H1 (cell line): ENCODE measurements around the gene NUDT7. TPM values are rescaled to one million over a fixed set of nuclear protein-coding genes. Genes with fewer than 3 reads are reported as not detected.

Source experiments
- CTCF ChIA-PET: fragments of 300-600 bp; sonication (Branson Sonifier 250); formaldehyde crosslinking; loops from one replicate; lab custom pipeline; 2021; ENCODE audit not compliant: partially characterized antibody; lab: Charles Lee
- POLR2A ChIA-PET: fragments of 300-600 bp; sonication (Branson Sonifier 250); formaldehyde crosslinking; loops from one replicate; lab custom pipeline; 2021; ENCODE audit warnings: inconsistent platforms; ENCODE audit not compliant: partially characterized antibody; lab: Charles Lee
- DNase-seq, 2 experiments: peaks; one replicate each; pipeline versions ENCODE4 v3.0.0 to v3.0.0-alpha.2; 2010 to 2022; ENCODE audit warnings: low spot score in 2 of 2, low read depth in 1 of 2, mixed read lengths in 1 of 2
- FAIRE-seq: peaks from 2 replicates; lab custom pipeline; 2011; peaks lifted over from hg19 to GRCh38; lab: Jason Lieb, UNC
- H2AFZ ChIP-seq: 2 replicates; pipeline ENCODE4 v1.8.1; 2012; ENCODE audit warnings: low read length, inconsistent platforms
- H2AK5ac ChIP-seq: 2 replicates; pipeline ENCODE4 v1.6.1; 2013; ENCODE audit warnings: low read depth, low read length
- H2BK120ac ChIP-seq: replicated peaks from 2 replicates; pipeline ENCODE3; 2013; ENCODE audit warnings: low read depth, low read length, inconsistent platforms
- H2BK12ac ChIP-seq: 2 replicates; pipeline ENCODE4 v1.6.1; 2013; ENCODE audit warnings: low read depth, low read length
- H2BK15ac ChIP-seq: 2 replicates; pipeline ENCODE4 v1.6.1; 2013; ENCODE audit warnings: low read length
- H2BK20ac ChIP-seq: 2 replicates; pipeline ENCODE4 v1.6.1; 2013; ENCODE audit warnings: low read length
- H2BK5ac ChIP-seq: 2 replicates; pipeline ENCODE4 v1.6.1; 2013; ENCODE audit warnings: low read depth, low read length
- H3K14ac ChIP-seq: 2 replicates; pipeline ENCODE4 v1.6.1; 2013; ENCODE audit warnings: inconsistent platforms; ENCODE audit not compliant: insufficient read length
- H3K18ac ChIP-seq: 2 replicates; pipeline ENCODE4 v1.6.1; 2013; ENCODE audit warnings: low read length; ENCODE audit errors: extremely low read depth
- H3K23ac ChIP-seq: 2 replicates; pipeline ENCODE4 v1.6.1; 2013; ENCODE audit warnings: inconsistent platforms; ENCODE audit not compliant: insufficient read length
- H3K23me2 ChIP-seq: 2 replicates; pipeline ENCODE4 v1.6.1; 2013; ENCODE audit warnings: low read depth, low read length
- H3K27ac ChIP-seq: 2 replicates; pipeline ENCODE4 v1.6.1; 2011; ENCODE audit warnings: low read depth, low read length, inconsistent platforms
- H3K27me3 ChIP-seq, 4 experiments: replicated peaks in 1 of 4; 1 replicate in 1 of 4; 2 replicates in 3 of 4; pipeline versions ENCODE4 v1.6.1 to v1.8.1; 2011 to 2013; ENCODE audit warnings: low read length in 3 of 4, mild to moderate bottlenecking in 3 of 4, inconsistent platforms in 2 of 4, mixed read lengths in 2 of 4, moderate library complexity in 1 of 4; ENCODE audit not compliant: control insufficient read depth in 3 of 4, insufficient read depth in 3 of 4; ENCODE audit errors: extremely low read depth in 1 of 4
- H3K36me3 ChIP-seq, 4 experiments: 2 replicates each; pipeline versions ENCODE4 v1.6.1 to v1.8.1; 2011 to 2013; ENCODE audit warnings: mild to moderate bottlenecking in 4 of 4, low read length in 3 of 4, moderate library complexity in 2 of 4, control low read depth in 1 of 4, inconsistent platforms in 1 of 4; ENCODE audit not compliant: insufficient read depth in 4 of 4, control insufficient read depth in 2 of 4
- H3K4ac ChIP-seq: replicated peaks from 2 replicates; pipeline ENCODE3; 2013; ENCODE audit warnings: low read length, low read depth, mixed read lengths, inconsistent platforms; ENCODE audit not compliant: insufficient read length
- H3K4me1 ChIP-seq, 4 experiments: replicated peaks in 1 of 4; 1 replicate in 1 of 4; 2 replicates in 3 of 4; pipeline versions ENCODE4 v1.6.1 to v1.8.1; 2011 to 2013; ENCODE audit warnings: low read length in 3 of 4, inconsistent platforms in 2 of 4, mixed read lengths in 1 of 4; ENCODE audit not compliant: insufficient read depth in 4 of 4, control insufficient read depth in 3 of 4
- H3K4me2 ChIP-seq, 2 experiments: 2 replicates each; pipeline versions ENCODE4 v1.6.1 to v1.8.1; 2011 to 2013; ENCODE audit warnings: low read depth in 2 of 2, low read length in 2 of 2, control low read depth in 1 of 2, inconsistent platforms in 1 of 2, mild to moderate bottlenecking in 1 of 2; ENCODE audit not compliant: insufficient read depth in 1 of 2
- H3K4me3 ChIP-seq, 4 experiments: fragments of 200-600, 300-600 bp in 1 of 4; sonication (generic), shearing (Covaris generic), sonication (Bioruptor Twin) in 1 of 4; 2 replicates each; pipeline versions ENCODE4 v1.5.1 to v1.8.1; 2011 to 2016; ENCODE audit warnings: low read length in 4 of 4, low read depth in 3 of 4, control low read depth in 2 of 4, inconsistent platforms in 2 of 4, mild to moderate bottlenecking in 2 of 4, mixed read lengths in 1 of 4, moderate library complexity in 1 of 4; ENCODE audit not compliant: insufficient read depth in 2 of 4; ENCODE audit errors: extremely low read depth in 1 of 4
- H3K56ac ChIP-seq: replicated peaks from 2 replicates; pipeline ENCODE3; 2013; ENCODE audit warnings: low read depth, mild to moderate bottlenecking, mixed read lengths, low read length, inconsistent platforms; ENCODE audit not compliant: insufficient read length
- H3K79me1 ChIP-seq: 2 replicates; pipeline ENCODE4 v1.6.1; 2013; ENCODE audit warnings: low read depth, low read length, control low read depth
- H3K79me2 ChIP-seq, 2 experiments: 2 replicates each; pipeline versions ENCODE4 v1.6.1 to v1.8.1; 2012 to 2013; ENCODE audit warnings: low read length in 2 of 2, mild to moderate bottlenecking in 2 of 2, inconsistent platforms in 1 of 2; ENCODE audit not compliant: insufficient read depth in 2 of 2, control insufficient read depth in 1 of 2
- H3K9ac ChIP-seq, 4 experiments: replicated peaks in 1 of 4; 1 replicate in 1 of 4; 2 replicates in 3 of 4; pipeline versions ENCODE4 v1.6.1 to v1.8.1; 2011 to 2013; ENCODE audit warnings: low read depth in 3 of 4, low read length in 3 of 4, control low read depth in 2 of 4, mild to moderate bottlenecking in 2 of 4, moderate library complexity in 2 of 4, inconsistent platforms in 1 of 4; ENCODE audit errors: extremely low read depth in 1 of 4
- H3K9me3 ChIP-seq, 2 experiments: 2 replicates each; pipeline versions ENCODE4 v1.6.1 to v1.8.1; 2012 to 2013; ENCODE audit warnings: mild to moderate bottlenecking in 2 of 2, moderate library complexity in 2 of 2, control low read depth in 1 of 2, inconsistent platforms in 1 of 2, low read depth in 1 of 2, low read length in 1 of 2, mixed read lengths in 1 of 2; ENCODE audit not compliant: insufficient read depth in 2 of 2
- H4K20me1 ChIP-seq, 2 experiments: replicated peaks in 1 of 2; 2 replicates each; pipeline versions ENCODE3 to v1.8.1; 2011 to 2013; ENCODE audit warnings: inconsistent platforms in 2 of 2, low read length in 2 of 2, mild to moderate bottlenecking in 1 of 2; ENCODE audit not compliant: insufficient read depth in 2 of 2, control insufficient read depth in 1 of 2
- H4K5ac ChIP-seq: 2 replicates; pipeline ENCODE4 v1.6.1; 2013; ENCODE audit warnings: low read length, low read depth, mixed read lengths, inconsistent platforms; ENCODE audit not compliant: insufficient read length
- H4K8ac ChIP-seq: 2 replicates; pipeline ENCODE4 v1.8.0; 2013; ENCODE audit warnings: mild to moderate bottlenecking, moderate library complexity, low read length, inconsistent platforms; ENCODE audit not compliant: insufficient read depth; ENCODE audit errors: extremely low read depth
- H4K91ac ChIP-seq: replicated peaks from 2 replicates; pipeline ENCODE3; 2013; ENCODE audit warnings: low read length, mixed read lengths, inconsistent platforms; ENCODE audit not compliant: insufficient read length
- BCL11A ChIP-seq, 2 experiments: IDR thresholded peaks; one replicate each; pipeline ENCODE4 v1.6.1; 2011; ENCODE audit warnings: low read depth in 2 of 2, low read length in 2 of 2, mild to moderate bottlenecking in 2 of 2
- CEBPB ChIP-seq: IDR thresholded peaks from 2 replicates; pipeline ENCODE4 v1.6.1; 2012; ENCODE audit warnings: low read depth, low read length
- CHD2 ChIP-seq: IDR thresholded peaks from 2 replicates; pipeline ENCODE4 v1.6.1; 2012; ENCODE audit warnings: low read length, improper control_type of control experiment
- CTCF ChIP-seq, 3 experiments: IDR thresholded peaks; 1 replicate in 2 of 3; 2 replicates in 1 of 3; pipeline versions ENCODE4 v1.5.1 to v1.6.1; 2011; ENCODE audit warnings: low read length in 3 of 3, mild to moderate bottlenecking in 3 of 3, inconsistent platforms in 2 of 3, low read depth in 1 of 3, moderate library complexity in 1 of 3; ENCODE audit not compliant: insufficient read depth in 1 of 3; ENCODE audit errors: control extremely low read depth in 1 of 3
- GABPA ChIP-seq: IDR thresholded peaks from 2 replicates; pipeline ENCODE4 v1.6.1; 2011; ENCODE audit warnings: mild to moderate bottlenecking, low read length, moderate library complexity, borderline replicate concordance; ENCODE audit not compliant: insufficient read depth
- MAFK ChIP-seq: IDR thresholded peaks from 2 replicates; pipeline ENCODE4 v1.6.1; 2012; ENCODE audit warnings: low read depth, mild to moderate bottlenecking, improper control_type of control experiment, low read length
- RAD21 ChIP-seq, 2 experiments: IDR thresholded peaks in 1 of 2; conservative IDR thresholded peaks in 1 of 2; 2 replicates each; pipeline ENCODE4 v1.6.1; 2011; ENCODE audit warnings: low read depth in 2 of 2, low read length in 2 of 2, improper control_type of control experiment in 1 of 2, inconsistent platforms in 1 of 2, mild to moderate bottlenecking in 1 of 2, moderate library complexity in 1 of 2
- RNF2 ChIP-seq: fragments of 200-900, 300-1000 bp; sonication (generic); IDR thresholded peaks from 2 replicates; pipeline ENCODE4 v1.7.1; 2016; ENCODE audit warnings: borderline replicate concordance, low read depth, mild to moderate bottlenecking, antibody characterized with exemption, low read length; ENCODE audit not compliant: poor library complexity, severe bottlenecking; ENCODE audit errors: missing control alignments
- SIN3A ChIP-seq, 2 experiments: IDR thresholded peaks in 1 of 2; conservative IDR thresholded peaks in 1 of 2; 2 replicates each; pipeline ENCODE4 v1.6.1; 2011 to 2012; ENCODE audit warnings: low read length in 2 of 2, improper control_type of control experiment in 1 of 2, low read depth in 1 of 2, mild to moderate bottlenecking in 1 of 2
- WGBS, 2 experiments: shearing (Covaris generic) in 1 of 2; methylation state at CpG; one replicate each; pipeline versions ENCODE4 v1.1.6 to v1.1.7; 2013 to 2015; ENCODE audit warnings: low lambda C conversion rate in 2 of 2, mixed read lengths in 2 of 2, inconsistent platforms in 1 of 2, low coverage in 1 of 2, missing lambda C conversion rate in 1 of 2; ENCODE audit not compliant: insufficient replicate concordance in 2 of 2, insufficient coverage in 1 of 2, insufficient read length in 1 of 2; ENCODE audit errors: extremely low coverage in 1 of 2, missing lambda C conversion rate in 1 of 2; 5-methylcytosine and 5-hydroxymethylcytosine counted together
- polyA plus RNA-seq, 7 experiments: library from polyadenylated mRNA; depleted of rRNA in 3 of 7; stranded (reverse) in 5 of 7; unstranded in 2 of 7; fragments of >200 nt in 5 of 7; fragments of 200-250 nt in 2 of 7; gene quantifications; 1 replicate in 5 of 7; 2 replicates in 1 of 7; 4 replicates in 1 of 7; pipeline versions ENCODE4 v1.2.1 to v1.2.3, GENCODE V29; 2011 to 2013; ENCODE audit warnings: missing spikeins in 2 of 7, mixed read lengths in 2 of 7
- total RNA-seq: library from RNA; stranded (reverse); fragmentation: NEBNext Ultra II Directional; extraction: Animal tissue kit (Norgen Biotek cat#: 25700); gene quantifications from 2 replicates; pipeline ENCODE4 v1.2.1, GENCODE V29; 2021

The NUDT7 gene
- total and polyA plus RNA-seq, 2 of the 8 experiments (the other 6 are each of a cell fraction or from before 2014, with no cell fraction given): 8.8 to 19.7 TPM

GRCh38 chr16:77782694-77783093 lies 60.4 kb downstream of the NUDT7 start:
- no peaks in the 10 kb centered on the region for H3K23me2 ChIP-seq
- H3K4me2 ChIP-seq: no peak overlapping the region
- H3K18ac ChIP-seq: no peak overlapping the region
- no peak overlapping the region for H3K27ac ChIP-seq
- WGBS, 2 experiments: 69% methylated on average over 2 of the region's 2 CpGs; no CpG with 5 or more reads in 1 of the 2 experiments
- no peak overlapping the region for H3K23ac ChIP-seq
- POLR2A ChIA-PET: no interaction called here
- no peaks in the 10 kb centered on the region for H3K36me3 ChIP-seq
- no peak overlapping the region for H4K91ac ChIP-seq
- H2BK5ac ChIP-seq: no peak overlapping the region
- no peak overlapping the region for H2AK5ac ChIP-seq
- DNase-seq (no peak), FAIRE-seq (no peak)
- no peak overlapping the region for H2BK20ac ChIP-seq
- H2BK15ac ChIP-seq: no peak overlapping the region
- peak overlapping the region; percentile 78; the same call in 1 of the 2 replicates for H2AFZ ChIP-seq
- H3K4me1 ChIP-seq: no peaks in the 10 kb centered on the region; a peak in 1 of 7 replicates
- H3K14ac ChIP-seq: no peak overlapping the region
- H4K5ac ChIP-seq: no peak overlapping the region
- H3K4me3 ChIP-seq: no peak overlapping the region
- peaks cover 0 to 8% (median 8%) of the 10 kb centered on the region in 4 experiments; a peak in 4 of 7 replicates for H3K27me3 ChIP-seq
- H2BK12ac ChIP-seq: no peak overlapping the region
- no peaks in the 10 kb centered on the region for H4K20me1 ChIP-seq
- H2BK120ac ChIP-seq: no peak overlapping the region
- no peaks in the 10 kb centered on the region for H3K79me1 ChIP-seq
- H3K9me3 ChIP-seq: peaks cover 0 to 7% of the 10 kb centered on the region in 2 experiments; a peak in 1 of 4 replicates
- no peak overlapping the region for H3K56ac ChIP-seq
- no peak for TF ChIP-seq MAFK
- no peak for TF ChIP-seq CHD2
- peak in 2 of 3 experiments; percentile 49 to 60; a peak in 3 of 4 replicates for TF ChIP-seq CTCF (IDR thresholded peaks at IDR 0.05; ENCODE audit: control extremely low read depth in 1 of 3, insufficient read depth in 1 of 3, low read depth in 1 of 3, low read length in 3 of 3)
- no peak for TF ChIP-seq GABPA
- TF ChIP-seq BCL11A (IDR thresholded peaks at IDR 0.05; ENCODE audit: low read depth in 2 of 2, low read length in 2 of 2): no peak
- TF ChIP-seq RAD21 (IDR thresholded peaks at IDR 0.05 in 1 of 2, conservative IDR thresholded peaks at IDR 0.05 in 1 of 2; ENCODE audit: low read depth in 2 of 2, low read length in 2 of 2): peak; percentile 48 to 58
- no peak for TF ChIP-seq SIN3A (conservative IDR thresholded peaks at IDR 0.05 in 1 of 2, IDR thresholded peaks at IDR 0.05 in 1 of 2; ENCODE audit: low read depth in 1 of 2, low read length in 2 of 2)
- TF ChIP-seq RNF2: no peak
- no peak for TF ChIP-seq CEBPB
- H3K79me2 ChIP-seq: no peaks in the 10 kb centered on the region
- CTCF ChIA-PET: interaction anchor here (0.6 to 2.7 kb wide), 10 partner anchors 8 to 317 kb away, joined by 3 to 15 read pairs (median 4); partner anchors contain the start of gene WWOX
- H3K4ac ChIP-seq: no peak overlapping the region
- no peak overlapping the region for H3K9ac ChIP-seq
- H4K8ac ChIP-seq: no peak overlapping the region
